Effector memory CD8-positive, alpha-beta T cell (primary cell): ENCODE results near the gene CDCP2.
"Not testable (repeated sequence)": the region's sequence is repeated elsewhere in the genome, so short reads cannot be mapped to it uniquely, and the experiment has no call there.

Experiments
- ATAC-seq: fragments of 150-1000 bp; cut with Tn5 transposase; replicated peaks from 2 replicates; pipeline ENCODE4 v1.10.0; 2021; ENCODE audit warnings: mild to moderate bottlenecking, moderate library complexity
- DNase-seq, 3 experiments: peaks; one replicate each; pipeline ENCODE4 v3.0.0; 2021
- H3K27ac Mint-ChIP-seq, 2 donors: one replicate each; pipeline ENCODE4 v1.8.0; 2022; ENCODE audit warnings: mild to moderate bottlenecking in 2 of 2, mixed read lengths in 2 of 2, moderate library complexity in 2 of 2
- H3K27me3 Mint-ChIP-seq, 2 donors: one replicate each; pipeline ENCODE4 v1.8.0; 2022; ENCODE audit warnings: mixed read lengths in 2 of 2
- H3K36me3 Mint-ChIP-seq: one replicate; pipeline ENCODE4 v1.8.0; 2022; ENCODE audit warnings: mild to moderate bottlenecking, moderate library complexity, mixed read lengths; ENCODE audit not compliant: insufficient read depth
- H3K4me1 Mint-ChIP-seq, 2 donors: one replicate each; pipeline ENCODE4 v1.8.0; 2022; ENCODE audit warnings: low read depth in 2 of 2, mixed read lengths in 2 of 2
- H3K4me3 Mint-ChIP-seq, 2 donors: one replicate each; pipeline ENCODE4 v1.8.0; 2022; ENCODE audit warnings: mild to moderate bottlenecking in 2 of 2, mixed read lengths in 2 of 2, moderate library complexity in 2 of 2
- H3K9me3 Mint-ChIP-seq, 2 donors: one replicate each; pipeline ENCODE4 v1.8.0; 2022; ENCODE audit warnings: mixed read lengths in 2 of 2

CDCP2 gene

GRCh38 chr1:54112027-54112426 is 40.8 kb downstream of the CDCP2 start:
- H3K4me3 Mint-ChIP-seq: no peak overlapping the region
- DNase-seq (no peak), ATAC-seq (no peak)
- no peaks in the 10 kb centered on the region for H3K36me3 Mint-ChIP-seq
- H3K4me1 Mint-ChIP-seq: no peaks in the 10 kb centered on the region
- no peak overlapping the region for H3K27ac Mint-ChIP-seq
- H3K27me3 Mint-ChIP-seq: no peaks in the 10 kb centered on the region
- H3K9me3 Mint-ChIP-seq: no peaks in the 10 kb centered on the region

- no peak overlapping the region for H3K4me3 Mint-ChIP-seq
- H3K27ac Mint-ChIP-seq: no peak overlapping the region
- no peaks in the 10 kb centered on the region for H3K9me3 Mint-ChIP-seq
- H3K4me1 Mint-ChIP-seq: no peaks in the 10 kb centered on the region
- no peaks in the 10 kb centered on the region for H3K36me3 Mint-ChIP-seq
- no peak for DNase-seq
- no peak for ATAC-seq
- no peaks in the 10 kb centered on the region for H3K27me3 Mint-ChIP-seq
Observed at GRCh38 chr1:54111624-54112023, 41.2 kb downstream of the CDCP2 start.

- H3K27ac Mint-ChIP-seq: no peak overlapping the region
- no peaks in the 10 kb centered on the region for H3K36me3 Mint-ChIP-seq
- no peaks in the 10 kb centered on the region for H3K4me1 Mint-ChIP-seq
- H3K4me3 Mint-ChIP-seq: no peak overlapping the region
- no peak for ATAC-seq
- no peak for DNase-seq
- no peaks in the 10 kb centered on the region for H3K27me3 Mint-ChIP-seq
- no peaks in the 10 kb centered on the region for H3K9me3 Mint-ChIP-seq
Observed at GRCh38 chr1:54110996-54111395, 41.8 kb downstream of the CDCP2 start.

GRCh38 chr1:54109129-54110090 is 43.4 kb downstream of the CDCP2 start:
- H3K36me3 Mint-ChIP-seq: peaks cover 4% of the 10 kb centered on the region
- DNase-seq: no peak
- no peak for ATAC-seq

GRCh38 chr1:54108156-54108555 is 44.6 kb downstream of the CDCP2 start:
- Mint-ChIP-seq H3K27me3 (no peaks in the 10 kb centered on the region), H3K4me3 (no peak overlapping the region), H3K9me3 (no peaks in the 10 kb centered on the region), H3K4me1 (no peaks in the 10 kb centered on the region), H3K27ac (no peak overlapping the region), H3K36me3 (peaks cover 4% of the 10 kb centered on the region)
- DNase-seq (no peak), ATAC-seq (no peak)

More at GRCh38 chr1:54109129-54110090, 43.4 kb downstream of the CDCP2 start:
- H3K27ac Mint-ChIP-seq: no peak overlapping the region
- no peaks in the 10 kb centered on the region for H3K27me3 Mint-ChIP-seq
- H3K4me3 Mint-ChIP-seq: no peak overlapping the region
- H3K4me1 Mint-ChIP-seq: no peaks in the 10 kb centered on the region
- H3K9me3 Mint-ChIP-seq: no peaks in the 10 kb centered on the region

GRCh38 chr1:54107131-54107530 is 45.7 kb downstream of the CDCP2 start:
- DNase-seq (no peak), ATAC-seq (no peak)
- no peaks in the 10 kb centered on the region for H3K9me3 Mint-ChIP-seq
- H3K4me1 Mint-ChIP-seq: no peaks in the 10 kb centered on the region
- no peaks in the 10 kb centered on the region for H3K27me3 Mint-ChIP-seq
- H3K4me3 Mint-ChIP-seq: no peak overlapping the region
- peaks cover 4% of the 10 kb centered on the region for H3K36me3 Mint-ChIP-seq
- no peak overlapping the region for H3K27ac Mint-ChIP-seq

GRCh38 chr1:54105736-54106269 is 47.0 kb downstream of the CDCP2 start:
- H3K4me3 Mint-ChIP-seq: no peak overlapping the region
- no peak overlapping the region for H3K27ac Mint-ChIP-seq
- no peaks in the 10 kb centered on the region for H3K9me3 Mint-ChIP-seq
- no peaks in the 10 kb centered on the region for H3K4me1 Mint-ChIP-seq
- no peaks in the 10 kb centered on the region for H3K27me3 Mint-ChIP-seq
- no peak for ATAC-seq
- H3K36me3 Mint-ChIP-seq: peaks cover 4% of the 10 kb centered on the region
- no peak for DNase-seq

- Mint-ChIP-seq H3K9me3 (no peaks in the 10 kb centered on the region), H3K4me3 (no peak overlapping the region), H3K27me3 (no peaks in the 10 kb centered on the region), H3K4me1 (no peaks in the 10 kb centered on the region), H3K36me3 (peaks cover 4% of the 10 kb centered on the region), H3K27ac (no peak overlapping the region)
- DNase-seq: no peak
- no peak for ATAC-seq
Observed at GRCh38 chr1:54105080-54105479, 47.7 kb downstream of the CDCP2 start.

- H3K4me1 Mint-ChIP-seq, ATAC-seq, H3K4me3 Mint-ChIP-seq, H3K27me3 Mint-ChIP-seq, H3K27ac Mint-ChIP-seq, DNase-seq, H3K36me3 Mint-ChIP-seq, H3K9me3 Mint-ChIP-seq: not testable (repeated sequence)
Observed at GRCh38 chr1:54104613-54105012, 48.2 kb downstream of the CDCP2 start.

GRCh38 chr1:54103414-54103813 is 49.4 kb downstream of the CDCP2 start:
- H3K9me3 Mint-ChIP-seq: no peaks in the 10 kb centered on the region
- H3K27ac Mint-ChIP-seq: no peak overlapping the region
- H3K4me3 Mint-ChIP-seq: no peak overlapping the region
- no peak for DNase-seq
- peaks cover 4% of the 10 kb centered on the region for H3K36me3 Mint-ChIP-seq
- peaks cover 0 to 4% of the 10 kb centered on the region in 2 donors for H3K4me1 Mint-ChIP-seq
- no peaks in the 10 kb centered on the region for H3K27me3 Mint-ChIP-seq
- no peak for ATAC-seq

GRCh38 chr1:54100500-54100899 is 52.3 kb downstream of the CDCP2 start:
- Mint-ChIP-seq H3K27ac (no peak overlapping the region), H3K36me3 (peaks cover 4% of the 10 kb centered on the region), H3K9me3 (no peaks in the 10 kb centered on the region), H3K4me3 (no peak overlapping the region), H3K27me3 (no peaks in the 10 kb centered on the region), H3K4me1 (peaks cover 0 to 4% of the 10 kb centered on the region in 2 donors)
- ATAC-seq (no peak), DNase-seq (no peak)

GRCh38 chr1:54099061-54099610 is 53.7 kb downstream of the CDCP2 start:
- Mint-ChIP-seq H3K27me3 (no peaks in the 10 kb centered on the region), H3K4me1 (peaks cover 0 to 4% of the 10 kb centered on the region in 2 donors), H3K9me3 (no peaks in the 10 kb centered on the region), H3K4me3 (no peak overlapping the region), H3K36me3 (no peaks in the 10 kb centered on the region), H3K27ac (peak overlapping the region in 1 of 2 donors; percentile 0)
- no peak for ATAC-seq
- no peak for DNase-seq

GRCh38 chr1:54096877-54097240 is 55.9 kb downstream of the CDCP2 start:
- no peak overlapping the region for H3K4me3 Mint-ChIP-seq
- H3K27ac Mint-ChIP-seq: no peak overlapping the region
- DNase-seq (no peak), ATAC-seq (no peak)
- no peaks in the 10 kb centered on the region for H3K36me3 Mint-ChIP-seq
- no peaks in the 10 kb centered on the region for H3K27me3 Mint-ChIP-seq
- peaks cover 0 to 4% of the 10 kb centered on the region in 2 donors for H3K4me1 Mint-ChIP-seq
- no peaks in the 10 kb centered on the region for H3K9me3 Mint-ChIP-seq
